Measurements from ENCODE around the gene FGF1. TPM values are rescaled to one million over a fixed set of nuclear protein-coding genes. Genes with fewer than 3 reads are reported as not detected.

The FGF1 gene
- total RNA-seq, 1 donor = 1.2 TPM

GRCh38 chr5:142697356-142698255 lies 11.7 kb upstream of the FGF1 start:
- peak; percentile 70 for DNase-seq (ENCODE audit: low read depth)
- H3K4me3 ChIP-seq (ENCODE audit: low read depth, low read length) = no peak overlapping the region
- no peak for TF ChIP-seq CTCF (IDR thresholded peaks at IDR 0.05; ENCODE audit: insufficient read depth, low read length)

- no peak for TF ChIP-seq CTCF (IDR thresholded peaks at IDR 0.05; ENCODE audit: insufficient read depth, low read length)
- no peak for DNase-seq (ENCODE audit: low read depth)
Observed at GRCh38 chr5:142696379-142696778, 10.5 kb upstream of the FGF1 start.

GRCh38 chr5:142694092-142694856 lies 8.4 kb upstream of the FGF1 start:
- no peak for DNase-seq (ENCODE audit: low read depth)
- peak; percentile 11 for TF ChIP-seq CTCF (IDR thresholded peaks at IDR 0.05; ENCODE audit: insufficient read depth, low read length)
- no peak overlapping the region for H3K4me3 ChIP-seq (ENCODE audit: low read depth, low read length)

More at GRCh38 chr5:142696379-142696778, 10.5 kb upstream of the FGF1 start:
- no peak overlapping the region for H3K4me3 ChIP-seq (ENCODE audit: low read depth, low read length)

- no peak for TF ChIP-seq CTCF (IDR thresholded peaks at IDR 0.05; ENCODE audit: insufficient read depth, low read length)
- no peak for DNase-seq (ENCODE audit: low read depth)
Observed at GRCh38 chr5:142692321-142692894, 6.5 kb upstream of the FGF1 start.

GRCh38 chr5:142690667-142691066 lies 4.8 kb upstream of the FGF1 start:
- TF ChIP-seq CTCF (IDR thresholded peaks at IDR 0.05; ENCODE audit: insufficient read depth, low read length) = no peak
- H3K4me3 ChIP-seq (ENCODE audit: low read depth, low read length) = no peak overlapping the region
- no peak for DNase-seq (ENCODE audit: low read depth)

More at GRCh38 chr5:142692321-142692894, 6.5 kb upstream of the FGF1 start:
- no peak overlapping the region for H3K4me3 ChIP-seq (ENCODE audit: low read depth, low read length)

GRCh38 chr5:142689081-142689480 lies 3.2 kb upstream of the FGF1 start:
- no peak for DNase-seq (ENCODE audit: low read depth)
- TF ChIP-seq CTCF (IDR thresholded peaks at IDR 0.05; ENCODE audit: insufficient read depth, low read length) = no peak
- H3K4me3 ChIP-seq (ENCODE audit: low read depth, low read length) = no peak overlapping the region

All from fibroblast of the aortic adventitia (primary cell).